HG03457 (cell line): ENCODE data around the gene LDHD.
A peak's percentile ranks its signal among the peaks of the same experiment; 100 is the strongest.
"Not testable (repeated sequence)": the region's sequence is repeated elsewhere in the genome, so short reads cannot be mapped to it uniquely, and the experiment has no call there.

ENCODE experiments used
- ATAC-seq: cut with Tn5 transposase; IDR thresholded peaks from one replicate; pipeline ENCODE4 v1.9.1; 2021; ENCODE audit warnings: moderate number of reproducible peaks; ENCODE audit not compliant: unreplicated experiment

LDHD gene

DNA sequence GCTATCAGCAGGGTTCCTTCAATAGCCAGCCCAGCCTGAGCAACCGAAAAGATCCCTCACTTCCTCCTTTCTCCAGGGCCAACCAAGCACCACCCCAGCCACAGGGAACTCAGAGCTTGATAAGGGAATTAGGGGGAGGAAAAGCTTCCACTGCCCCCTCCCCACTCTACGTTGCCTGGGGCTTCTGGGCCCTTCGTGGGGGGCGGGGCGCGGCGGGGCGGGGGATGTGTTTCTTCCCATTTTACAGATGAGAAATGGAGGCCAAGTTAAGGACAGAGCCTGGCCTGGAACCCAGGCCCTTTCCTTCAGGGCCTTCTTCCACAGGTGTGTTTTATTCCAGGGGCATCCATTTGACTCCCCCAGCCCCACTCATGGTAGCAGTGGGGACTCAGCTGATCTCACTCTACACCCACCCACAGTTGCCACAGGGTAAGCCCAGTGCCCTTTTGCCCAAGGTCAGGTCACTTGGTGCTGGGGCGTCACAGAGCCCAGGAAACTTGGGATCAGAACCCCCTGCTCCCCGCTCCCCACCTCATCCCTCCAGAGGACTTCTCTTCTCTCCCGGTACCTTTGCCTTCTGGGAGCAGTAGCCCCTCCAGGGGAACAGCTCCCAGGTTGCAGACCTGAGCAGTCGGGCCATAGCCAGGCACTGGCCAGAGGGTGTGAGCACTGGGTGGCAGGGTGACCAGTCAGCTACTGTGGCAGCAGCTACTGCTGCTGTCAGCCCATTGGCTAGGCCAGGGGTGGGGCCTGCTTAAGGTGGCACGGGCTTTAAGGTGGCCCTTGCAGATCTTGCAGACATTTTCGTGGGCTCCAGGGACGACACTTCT, at the start of gene LDHD:
Gene LDHD (minus strand): TSS at position 700 of the 830 bp plus-strand sequence. CDS start 60 bp downstream, at position 640.
- no peak for ATAC-seq

DNA sequence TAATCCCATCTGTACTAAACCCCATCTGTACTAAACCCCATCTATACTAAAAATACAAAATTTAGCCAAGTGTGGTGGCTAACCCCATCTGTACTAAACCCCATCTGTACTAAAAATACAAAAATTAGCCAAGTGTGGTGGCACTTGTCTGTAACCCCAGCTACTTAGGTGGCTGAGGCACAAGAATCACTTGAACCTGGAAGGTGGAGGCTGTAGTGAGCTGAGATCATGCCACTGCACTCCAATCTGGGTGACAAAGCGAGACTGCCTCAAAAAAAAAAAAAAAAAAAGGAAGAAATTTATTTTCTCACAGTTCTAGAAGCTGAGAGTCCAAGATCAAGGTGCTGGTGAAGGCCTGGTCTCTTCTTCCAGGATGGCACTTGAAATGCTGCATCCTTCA, 43.8 kb upstream of the LDHD start:
- ATAC-seq: no peak

GRCh38 chr16:75152635-75153034, 36.1 kb upstream of the LDHD start:
- ATAC-seq: no peak

GRCh38 chr16:75151798-75152197, 35.2 kb upstream of the LDHD start:
- no peak for ATAC-seq

- ATAC-seq: peak; percentile 70
Measured at GRCh38 chr16:75148311-75149195, 32.0 kb upstream of the LDHD start, which contains the start of gene ZFP1. Gene ZFP1, plus strand, starts transcription at chr16:75148524. Its CDS starts 4,428 bp downstream, at chr16:75152952.

GRCh38 chr16:75147968-75148310, 31.4 kb upstream of the LDHD start:
- no peak for ATAC-seq

- no peak for ATAC-seq
Measured at GRCh38 chr16:75143941-75144340, 27.4 kb upstream of the LDHD start.

DNA sequence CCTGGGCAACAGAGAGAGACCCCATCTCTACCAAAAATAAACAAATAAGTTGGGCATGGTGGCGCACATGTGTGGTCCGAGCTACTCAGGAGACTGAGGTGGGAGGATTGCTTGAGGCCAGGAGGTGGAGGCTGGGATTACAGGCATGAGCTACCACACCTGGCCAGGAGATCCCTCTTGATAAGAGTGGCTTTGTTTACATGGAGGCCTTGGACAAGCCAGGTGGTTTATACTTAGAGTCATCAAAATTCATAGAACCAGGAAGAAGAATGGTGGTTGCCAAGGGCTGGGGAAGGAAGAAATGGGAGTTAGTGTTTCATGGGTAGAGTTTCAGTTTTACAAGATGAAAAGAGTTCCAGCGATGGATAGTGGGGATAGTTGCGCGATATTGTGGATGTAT, 22.9 kb upstream of the LDHD start:
- no peak for ATAC-seq

GRCh38 chr16:75138636-75139035, 22.1 kb upstream of the LDHD start:
- no peak for ATAC-seq

DNA sequence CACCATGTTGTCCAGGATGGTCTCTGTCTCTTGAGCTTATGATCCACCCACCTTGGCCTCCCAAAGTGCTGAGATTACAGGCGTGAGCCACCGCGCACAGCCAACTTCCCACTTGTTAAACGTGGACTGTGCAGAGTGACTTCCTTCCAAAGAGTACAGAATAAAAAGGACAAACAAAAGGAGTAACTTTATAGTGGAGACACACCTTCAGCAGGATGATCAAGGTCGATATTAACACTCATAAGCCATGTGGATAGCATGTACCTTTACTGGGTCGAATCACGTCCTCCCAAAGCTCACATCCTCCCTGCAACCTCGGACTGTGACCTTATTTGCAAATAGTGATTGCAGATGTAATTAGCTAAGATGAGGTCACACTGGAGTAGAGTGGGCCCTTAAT, 21.7 kb upstream of the LDHD start:
- no peak for ATAC-seq

GRCh38 chr16:75131081-75131480, 14.5 kb upstream of the LDHD start:
- ATAC-seq: no peak

GRCh38 chr16:75130150-75130771, 13.7 kb upstream of the LDHD start:
- no peak for ATAC-seq

DNA sequence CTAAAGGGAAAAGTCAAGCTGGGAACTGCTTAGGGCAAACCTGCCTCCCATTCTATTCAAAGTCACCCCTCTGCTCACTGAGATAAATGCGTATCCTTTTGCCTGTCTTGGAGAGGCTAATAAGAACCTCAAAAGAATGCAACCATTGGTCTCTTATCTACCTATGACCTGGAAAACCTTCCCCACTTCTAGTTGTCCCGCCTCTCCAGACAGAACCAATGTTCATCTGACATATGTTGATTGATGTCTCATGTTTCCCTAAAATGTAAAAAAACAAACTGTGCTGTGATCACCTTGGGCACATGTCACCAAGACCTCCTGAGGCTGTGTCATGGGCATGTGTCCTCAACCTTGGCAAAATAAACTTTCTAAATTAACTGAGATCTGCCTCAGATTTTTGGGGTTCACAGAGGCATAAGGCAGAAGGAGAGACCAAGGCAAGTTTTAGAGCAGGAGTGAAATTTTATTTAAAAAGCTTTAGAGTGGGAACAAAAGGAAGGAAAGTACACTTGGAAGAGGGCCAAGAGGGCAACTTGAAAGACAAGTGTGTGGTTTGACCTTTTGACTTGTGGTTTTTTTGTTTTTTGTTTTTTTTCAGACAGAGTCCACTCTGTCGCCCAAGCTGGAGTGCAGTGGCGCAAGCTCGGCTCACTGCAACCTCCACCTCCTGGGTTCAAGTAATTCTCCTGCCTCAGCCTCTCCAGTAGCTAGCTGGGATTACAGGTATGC, 13.0 kb upstream of the LDHD start:
- not testable (repeated sequence) for ATAC-seq

DNA sequence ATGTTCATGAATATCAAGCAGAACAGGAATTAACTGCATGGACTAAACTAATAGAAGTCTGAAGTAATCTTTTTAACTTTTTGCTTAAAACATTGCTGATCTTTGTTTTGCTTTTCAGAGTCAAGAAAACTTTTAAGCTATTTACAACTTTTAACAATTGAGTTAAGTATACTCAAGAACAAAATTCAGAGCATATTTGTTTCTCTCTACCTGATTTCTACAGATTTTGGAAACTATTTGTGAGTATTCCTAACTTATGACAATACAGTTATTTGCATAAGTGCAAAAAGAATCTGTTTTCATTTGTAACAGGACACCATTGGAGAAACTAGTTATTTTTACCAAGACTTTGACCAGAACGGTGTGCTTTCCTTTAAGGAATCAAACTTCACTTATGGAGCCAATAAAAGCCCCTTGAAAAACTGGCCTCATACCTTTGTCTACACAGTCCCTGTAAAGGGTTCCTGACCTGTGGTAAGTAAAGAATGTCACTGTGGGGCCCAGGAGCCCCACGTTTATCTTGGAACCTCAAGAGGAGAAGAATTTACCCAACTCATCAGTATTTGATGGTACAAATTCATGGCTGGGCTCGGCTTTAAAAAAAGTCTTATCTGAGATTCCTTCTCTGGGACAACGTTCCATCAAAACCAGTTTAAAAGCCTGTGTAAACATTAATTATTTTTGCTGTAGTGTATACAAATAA, 11.3 kb upstream of the LDHD start:
- ATAC-seq: no peak

- ATAC-seq: no peak
Measured at GRCh38 chr16:75122609-75123008, 6.0 kb upstream of the LDHD start.

- ATAC-seq: no peak
Measured at GRCh38 chr16:75121949-75122568, 5.5 kb upstream of the LDHD start.

GRCh38 chr16:75120253-75120652, 3.7 kb upstream of the LDHD start:
- ATAC-seq: no peak

DNA sequence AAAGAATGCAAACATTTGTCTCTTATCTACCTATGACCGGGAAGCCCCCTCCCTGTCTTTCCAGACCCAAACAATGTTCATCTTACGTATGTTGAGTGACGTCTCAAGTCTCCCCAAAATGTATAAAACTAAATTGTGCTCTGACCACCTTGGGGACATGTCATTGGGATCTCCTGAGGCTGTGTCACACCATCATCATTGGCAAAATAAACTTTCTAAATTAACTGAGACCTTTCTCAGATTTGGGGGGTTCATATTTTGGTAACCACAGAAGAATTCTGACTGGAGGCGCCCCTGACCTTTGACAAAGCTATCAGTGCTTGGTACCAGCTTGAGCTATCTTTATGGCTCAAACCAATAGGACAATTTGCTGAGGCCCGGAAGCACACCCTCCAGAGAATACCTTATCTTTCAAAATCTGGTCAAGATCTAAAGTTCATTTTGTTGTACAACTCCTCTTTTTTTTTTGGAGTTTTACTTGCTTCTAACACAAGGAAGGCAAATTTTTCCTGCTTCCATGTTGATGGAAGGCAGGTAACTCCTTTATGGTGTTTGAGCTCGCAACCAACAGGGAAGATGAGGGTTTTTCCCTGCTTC, 2.5 kb upstream of the LDHD start:
- ATAC-seq: no peak

DNA sequence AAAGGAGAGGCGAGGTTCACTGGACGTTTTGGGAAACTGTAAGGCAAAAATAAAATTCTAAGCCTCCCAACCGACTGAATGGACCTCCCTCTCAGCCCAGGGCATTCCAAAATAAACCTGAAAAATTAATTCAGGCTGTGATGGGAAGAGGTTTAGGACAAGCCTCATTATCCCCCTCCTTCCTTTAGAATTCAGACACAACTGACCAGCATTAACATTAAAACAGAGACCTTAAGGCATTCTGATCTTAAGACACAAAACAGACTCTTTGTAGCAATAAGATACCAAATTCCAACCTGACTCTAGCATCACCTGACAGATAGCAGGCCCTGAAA, 298 bp upstream of the LDHD start:
- no peak for ATAC-seq
